ENCODE measurements around the gene HDC.

HDC gene

GRCh38 chr15:50227076-50227475 is 38.5 kb downstream of the HDC start:
- DNase-seq, result no peak

- no peak for DNase-seq
Observed at GRCh38 chr15:50225938-50226337, 39.6 kb downstream of the HDC start.

GRCh38 chr15:50225057-50225456 is 40.5 kb downstream of the HDC start:
- no peak for DNase-seq

- DNase-seq, result no peak
Observed at GRCh38 chr15:50224606-50225005, 40.9 kb downstream of the HDC start.

- no peak for DNase-seq
Observed at GRCh38 chr15:50222181-50222580, 43.3 kb downstream of the HDC start.

- DNase-seq, result no peak
Observed at GRCh38 chr15:50219820-50220219, 45.7 kb downstream of the HDC start.

GRCh38 chr15:50218691-50219090 is 46.8 kb downstream of the HDC start:
- no peak for DNase-seq

- DNase-seq, result no peak
Observed at GRCh38 chr15:50218291-50218690, 47.2 kb downstream of the HDC start.

GRCh38 chr15:50210462-50211157 is 54.9 kb downstream of the HDC start:
- DNase-seq, result no peak

- DNase-seq, result no peak
Observed at GRCh38 chr15:50209809-50210208, 55.7 kb downstream of the HDC start.

- DNase-seq, result no peak
Observed at GRCh38 chr15:50206020-50206419, 59.5 kb downstream of the HDC start.

GRCh38 chr15:50202003-50202402 is 63.5 kb downstream of the HDC start:
- DNase-seq, result no peak

- no peak for DNase-seq
Observed at GRCh38 chr15:50192926-50193620, 72.5 kb downstream of the HDC start.

GRCh38 chr15:50192164-50192563 is 73.4 kb downstream of the HDC start:
- DNase-seq, result no peak
